GM12874 (cell line): ENCODE measurements around the gene TXNDC2.

Experiments used
- TF ChIP-seq, protein P1 (sequence below): IDR thresholded peaks from 2 replicates; pipeline ENCODE4 v1.5.1; 2011; ENCODE audit warnings: low read depth, mild to moderate bottlenecking, control low read depth, low read length, moderate library complexity; ENCODE audit not compliant: insufficient read depth

The TXNDC2 gene

DNA sequence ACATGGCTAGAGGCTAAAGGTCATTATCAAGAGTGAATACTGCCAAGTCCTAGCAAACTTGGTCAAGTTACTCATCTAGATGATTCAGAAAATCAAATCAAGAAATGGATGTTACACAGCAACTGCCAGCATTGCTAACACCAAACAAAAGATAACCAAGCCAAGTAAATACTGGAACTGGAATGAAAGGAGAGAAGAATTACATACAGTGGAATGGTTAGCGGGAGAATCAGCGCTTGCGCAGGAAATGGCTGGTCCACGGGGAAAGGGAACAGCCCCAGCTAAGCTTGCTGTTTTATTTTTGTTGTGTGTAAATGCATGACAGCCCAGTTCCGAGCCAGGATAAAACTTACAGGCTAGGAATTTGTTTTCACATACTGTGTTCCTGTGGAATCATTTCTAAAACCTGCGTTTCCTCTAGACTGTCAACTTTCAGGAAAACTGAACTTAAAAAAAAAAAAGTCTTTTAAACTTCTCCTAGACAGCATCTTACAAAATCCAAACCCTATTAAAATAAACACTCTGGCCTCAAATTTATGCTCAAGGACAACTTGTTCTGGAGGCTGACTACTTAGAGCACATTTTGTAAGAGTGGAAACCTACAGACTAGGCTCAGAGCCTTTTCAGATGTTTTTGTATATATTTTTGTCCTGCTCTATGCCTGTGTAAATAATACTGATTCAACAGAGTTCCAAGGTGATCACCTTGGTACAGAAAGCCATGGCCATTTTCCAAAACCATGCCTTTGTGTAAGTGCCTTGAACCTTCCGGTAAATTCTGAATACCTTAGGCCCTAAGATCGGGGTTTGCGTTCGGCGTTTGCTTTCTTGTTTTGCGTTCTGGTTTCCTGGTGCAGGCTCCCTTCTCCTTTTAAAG lies 30.7 kb upstream of the TXNDC2 start:
- TF ChIP-seq, protein P1, sequence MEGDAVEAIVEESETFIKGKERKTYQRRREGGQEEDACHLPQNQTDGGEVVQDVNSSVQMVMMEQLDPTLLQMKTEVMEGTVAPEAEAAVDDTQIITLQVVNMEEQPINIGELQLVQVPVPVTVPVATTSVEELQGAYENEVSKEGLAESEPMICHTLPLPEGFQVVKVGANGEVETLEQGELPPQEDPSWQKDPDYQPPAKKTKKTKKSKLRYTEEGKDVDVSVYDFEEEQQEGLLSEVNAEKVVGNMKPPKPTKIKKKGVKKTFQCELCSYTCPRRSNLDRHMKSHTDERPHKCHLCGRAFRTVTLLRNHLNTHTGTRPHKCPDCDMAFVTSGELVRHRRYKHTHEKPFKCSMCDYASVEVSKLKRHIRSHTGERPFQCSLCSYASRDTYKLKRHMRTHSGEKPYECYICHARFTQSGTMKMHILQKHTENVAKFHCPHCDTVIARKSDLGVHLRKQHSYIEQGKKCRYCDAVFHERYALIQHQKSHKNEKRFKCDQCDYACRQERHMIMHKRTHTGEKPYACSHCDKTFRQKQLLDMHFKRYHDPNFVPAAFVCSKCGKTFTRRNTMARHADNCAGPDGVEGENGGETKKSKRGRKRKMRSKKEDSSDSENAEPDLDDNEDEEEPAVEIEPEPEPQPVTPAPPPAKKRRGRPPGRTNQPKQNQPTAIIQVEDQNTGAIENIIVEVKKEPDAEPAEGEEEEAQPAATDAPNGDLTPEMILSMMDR = no peak

DNA sequence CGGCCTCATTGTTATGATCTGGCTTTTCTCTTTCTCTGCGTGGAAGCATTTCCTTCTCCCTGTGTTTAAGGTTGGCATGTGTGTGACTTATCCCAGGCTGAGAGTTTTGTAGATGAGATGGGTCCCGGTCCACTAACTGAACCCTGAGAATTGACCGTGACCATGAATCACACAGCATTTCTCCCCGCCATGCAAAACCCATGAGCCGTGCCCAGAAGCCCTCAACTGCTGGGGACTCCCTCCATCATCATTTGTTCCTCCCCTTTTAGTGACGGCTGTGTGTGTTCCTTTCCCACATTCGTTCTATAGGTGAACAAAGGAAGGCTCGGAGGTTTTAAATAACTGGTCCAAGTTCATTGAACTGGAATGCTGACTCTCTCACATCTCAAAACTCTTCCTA lies 30.1 kb upstream of the TXNDC2 start:
- TF ChIP-seq, protein P1 = no peak

DNA sequence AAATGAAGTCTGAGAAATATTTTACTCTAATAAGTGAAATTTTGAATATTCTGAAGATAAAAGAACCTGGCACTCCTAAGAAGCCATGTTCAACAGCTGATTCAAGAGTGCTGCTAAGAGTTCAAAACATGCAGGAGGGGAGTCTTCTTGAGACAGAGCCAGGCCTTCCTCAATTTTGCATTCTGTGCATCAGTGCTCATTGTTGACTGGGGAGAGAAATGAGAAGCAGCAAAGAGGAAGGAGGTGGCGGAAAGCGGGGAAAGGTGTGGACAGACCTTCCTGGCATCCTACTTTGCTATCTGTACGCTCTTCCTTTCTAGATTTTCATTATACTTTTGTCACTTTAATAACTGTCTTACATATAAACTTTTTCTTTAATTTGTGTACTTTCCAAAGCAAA lies 29.7 kb upstream of the TXNDC2 start:
- TF ChIP-seq, protein P1 = no peak

DNA sequence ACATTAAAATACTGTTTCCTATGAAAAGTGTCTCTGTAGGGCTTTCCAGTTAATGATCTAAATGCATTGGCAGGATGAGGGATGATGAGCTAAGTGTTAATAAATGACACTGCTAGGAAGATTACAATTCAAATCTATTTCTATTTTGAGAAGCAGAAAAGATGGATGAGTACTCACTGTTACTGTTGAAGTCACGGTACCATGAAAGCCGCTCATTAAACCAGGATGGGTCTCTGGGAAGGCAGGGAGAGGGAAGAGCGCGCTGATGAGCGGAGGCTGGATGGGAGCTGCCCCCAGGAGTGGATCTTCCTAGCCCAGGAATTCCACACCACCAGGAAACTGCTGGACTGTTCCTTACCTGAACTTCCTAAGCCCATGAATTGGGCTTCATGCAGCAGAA lies 27.1 kb upstream of the TXNDC2 start:
- TF ChIP-seq, protein P1 = no peak

DNA sequence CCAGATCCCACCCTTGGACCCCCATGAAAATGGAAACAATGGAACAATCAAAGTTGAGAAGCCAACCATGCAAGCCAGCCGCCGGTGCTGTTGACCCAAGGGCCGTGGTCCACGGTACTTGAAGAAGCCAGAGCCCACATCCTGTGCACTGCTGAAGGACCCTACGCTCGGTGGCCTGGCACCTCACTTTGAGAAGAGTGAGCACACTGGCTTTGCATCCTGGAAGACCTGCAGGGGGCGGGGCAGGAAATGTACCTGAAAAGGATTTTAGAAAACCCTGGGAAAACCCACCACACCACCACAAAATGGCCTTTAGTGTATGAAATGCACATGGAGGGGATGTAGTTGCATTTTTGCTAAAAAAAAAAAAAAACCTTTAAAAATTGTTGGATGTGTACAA lies 26.5 kb upstream of the TXNDC2 start:
- TF ChIP-seq, protein P1 = no peak

DNA sequence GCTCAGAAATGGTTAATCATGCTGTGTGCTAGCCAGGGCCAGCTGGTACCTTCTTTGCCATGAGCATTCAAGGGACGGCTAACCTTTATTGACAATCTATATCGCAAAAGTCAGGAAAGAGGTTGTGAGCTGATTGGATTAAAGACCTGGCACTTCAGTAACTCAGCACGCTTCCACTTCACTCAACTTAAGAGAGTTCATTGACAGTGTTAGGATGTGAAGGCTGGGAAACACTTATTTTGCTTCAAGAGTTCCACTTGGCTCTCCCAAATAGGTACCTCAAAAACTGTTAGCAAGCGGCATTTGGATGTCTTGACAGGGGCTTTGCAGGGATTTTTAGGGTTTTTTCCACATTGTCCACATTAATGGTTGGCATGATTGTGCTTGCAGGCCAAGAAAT lies 25.1 kb upstream of the TXNDC2 start:
- TF ChIP-seq, protein P1 = no peak

DNA sequence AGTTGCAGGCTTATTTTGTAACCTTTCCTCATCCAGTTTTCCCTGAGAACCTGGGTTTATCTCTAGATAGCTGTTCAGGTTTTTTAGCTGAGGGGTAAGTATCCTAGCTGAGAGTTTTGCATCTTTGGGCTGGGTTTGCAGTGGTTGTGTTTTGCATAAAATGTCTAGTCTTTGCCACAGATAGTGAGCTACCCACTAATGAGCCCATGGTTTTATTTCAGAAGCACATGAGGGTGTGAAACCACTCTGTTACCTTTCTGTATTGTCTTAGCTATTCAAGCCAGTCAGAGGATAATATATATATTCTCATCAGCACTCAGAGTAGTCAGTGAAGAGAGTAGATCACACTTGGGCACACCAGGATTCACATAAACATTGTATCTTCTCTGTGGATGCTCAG lies 24.6 kb upstream of the TXNDC2 start:
- TF ChIP-seq, protein P1 = no peak
